Skin of body (tissue), 2 donors: ENCODE results near the gene SERPINH1. TPM values are rescaled to one million over a fixed set of nuclear protein-coding genes. Genes with fewer than 3 reads are reported as not detected.

Experiments
- DNase-seq: peaks from one replicate; lab custom pipeline; 2025; lab: John Stamatoyannopoulos, UW
- total RNA-seq: library from RNA; depleted of rRNA; stranded (reverse); fragments of >200 nt; gene quantifications from one replicate; pipeline ENCODE4 v1.2.3, GENCODE V29; 2014

SERPINH1 gene
- total RNA-seq, 1 donor from 2014 or later: 311 TPM

GRCh38 chr11:75554258-75555022, 7.6 kb upstream of the SERPINH1 start:
- peak; percentile 100 for DNase-seq

- DNase-seq: no peak
These were observed 6.8 kb upstream of the SERPINH1 start for GRCh38 chr11:75555079-75555811.

GRCh38 chr11:75556275-75556674, 5.8 kb upstream of the SERPINH1 start:
- DNase-seq: no peak

GRCh38 chr11:75557666-75558494, 4.2 kb upstream of the SERPINH1 start:
- DNase-seq: peak; percentile 88

- DNase-seq: peak; percentile 83
These were observed 2.9 kb upstream of the SERPINH1 start for GRCh38 chr11:75558939-75559843.

GRCh38 chr11:75560644-75561043, 1.4 kb upstream of the SERPINH1 start:
- no peak for DNase-seq

GRCh38 chr11:75561426-75562047, 516 bp upstream of the SERPINH1 start:
- no peak for DNase-seq

- DNase-seq: peak; percentile 63
These were observed 907 bp downstream of the SERPINH1 start for GRCh38 chr11:75562836-75563484.

- DNase-seq: no peak
These were observed 1.5 kb downstream of the SERPINH1 start for GRCh38 chr11:75563501-75563977.

GRCh38 chr11:75563978-75564552, 2.0 kb downstream of the SERPINH1 start:
- peak; percentile 86 for DNase-seq

- peak; percentile 19 for DNase-seq
These were observed 3.3 kb downstream of the SERPINH1 start for GRCh38 chr11:75565221-75565814.

- DNase-seq: no peak
These were observed 4.1 kb downstream of the SERPINH1 start for GRCh38 chr11:75565916-75566762.

GRCh38 chr11:75566763-75567279, 4.8 kb downstream of the SERPINH1 start:
- DNase-seq: no peak

- no peak for DNase-seq
These were observed 5.9 kb downstream of the SERPINH1 start for GRCh38 chr11:75567971-75568370.

- no peak for DNase-seq
These were observed 6.7 kb downstream of the SERPINH1 start for GRCh38 chr11:75568616-75569219.

GRCh38 chr11:75570559-75571139, 8.6 kb downstream of the SERPINH1 start:
- DNase-seq: no peak

- no peak for DNase-seq
These were observed 9.6 kb downstream of the SERPINH1 start for GRCh38 chr11:75571625-75572024.
